CD14-positive monocyte (primary cell): ENCODE results near the gene TEX29. TPM values are rescaled to one million over a fixed set of nuclear protein-coding genes. Genes with fewer than 3 reads are reported as not detected.

Experiments used
- DNase-seq, 3 donors: peaks; one replicate each; pipeline ENCODE4 v3.0.0-alpha.2; 2011 to 2022
- H2AFZ ChIP-seq: 2 replicates; pipeline ENCODE4 v1.6.0; 2012; ENCODE audit warnings: mild to moderate bottlenecking, low read depth, low read length, inconsistent platforms; ENCODE audit not compliant: insufficient read depth, poor library complexity, severe bottlenecking
- H3K27ac ChIP-seq, 2 donors: 1 replicate in 1 of 2; 2 replicates in 1 of 2; pipeline ENCODE4 v1.5.1; 2012 to 2013; ENCODE audit warnings: low read length in 2 of 2, control low read depth in 1 of 2, inconsistent platforms in 1 of 2, low read depth in 1 of 2, mild to moderate bottlenecking in 1 of 2
- H3K27me3 ChIP-seq, 2 donors: one replicate each; pipeline versions ENCODE4 v1.6.0 to v1.6.1; 2011 to 2013; ENCODE audit warnings: low read length in 2 of 2; ENCODE audit not compliant: control insufficient read depth in 2 of 2, insufficient read depth in 2 of 2
- H3K36me3 ChIP-seq, 2 donors: replicated peaks in 1 of 2; 1 replicate in 1 of 2; 2 replicates in 1 of 2; pipeline versions ENCODE4 v1.5.1 to v1.6.1; 2012 to 2013; ENCODE audit warnings: low read length in 2 of 2, control low read depth in 1 of 2, inconsistent platforms in 1 of 2, mild to moderate bottlenecking in 1 of 2; ENCODE audit not compliant: insufficient read depth in 2 of 2, control insufficient read depth in 1 of 2
- H3K4me1 ChIP-seq, 2 donors: 1 replicate in 1 of 2; 2 replicates in 1 of 2; pipeline versions ENCODE4 v1.5.1 to v1.6.1; 2012 to 2013; ENCODE audit warnings: low read length in 2 of 2, control low read depth in 1 of 2, inconsistent platforms in 1 of 2, mild to moderate bottlenecking in 1 of 2, moderate library complexity in 1 of 2; ENCODE audit not compliant: insufficient read depth in 2 of 2, control insufficient read depth in 1 of 2
- H3K4me2 ChIP-seq: replicated peaks from 2 replicates; pipeline ENCODE3; 2012; ENCODE audit warnings: low read length, moderate library complexity, mild to moderate bottlenecking; ENCODE audit not compliant: poor library complexity, severe bottlenecking; ENCODE audit errors: extremely low read depth
- H3K4me3 ChIP-seq, 3 experiments: fragments of 200-600 bp in 1 of 3; sonication (generic) in 1 of 3; replicated peaks in 1 of 3; 1 replicate in 2 of 3; 2 replicates in 1 of 3; pipeline ENCODE4 v1.5.1; 2011 to 2013; ENCODE audit warnings: low read length in 3 of 3, mild to moderate bottlenecking in 3 of 3, control low read depth in 2 of 3, low read depth in 2 of 3, inconsistent platforms in 1 of 3, moderate library complexity in 1 of 3
- H3K79me2 ChIP-seq: 2 replicates; pipeline ENCODE4 v1.6.0; 2012; ENCODE audit warnings: mild to moderate bottlenecking, control low read depth, inconsistent platforms, low read length, moderate library complexity; ENCODE audit not compliant: insufficient read depth
- H3K9ac ChIP-seq: 2 replicates; pipeline ENCODE4 v1.6.0; 2017; ENCODE audit warnings: low read length, mild to moderate bottlenecking; ENCODE audit not compliant: insufficient read depth, poor library complexity, severe bottlenecking
- H3K9me3 ChIP-seq, 2 donors: replicated peaks in 1 of 2; 1 replicate in 1 of 2; 2 replicates in 1 of 2; pipeline versions ENCODE4 v1.5.1 to v1.6.1; 2012 to 2013; ENCODE audit warnings: low read length in 2 of 2, control low read depth in 1 of 2; ENCODE audit not compliant: control insufficient read depth in 1 of 2, insufficient read depth in 1 of 2
- H4K20me1 ChIP-seq: 2 replicates; pipeline ENCODE4 v1.6.0; 2012; ENCODE audit warnings: mild to moderate bottlenecking, low read length, control low read depth, moderate library complexity; ENCODE audit not compliant: insufficient read depth
- H3K27ac Mint-ChIP-seq, 7 donors: one replicate each; pipeline ENCODE4 v1.8.0; 2020; ENCODE audit warnings: mild to moderate bottlenecking in 7 of 7, mixed read lengths in 7 of 7, moderate library complexity in 6 of 7, inconsistent platforms in 2 of 7
- H3K27me3 Mint-ChIP-seq, 3 donors: one replicate each; pipeline ENCODE4 v1.8.0; 2021 to 2022; ENCODE audit warnings: low read depth in 3 of 3, mild to moderate bottlenecking in 3 of 3, mixed read lengths in 3 of 3, moderate library complexity in 3 of 3, inconsistent platforms in 1 of 3
- H3K36me3 Mint-ChIP-seq, 2 donors: one replicate each; pipeline ENCODE4 v1.8.0; 2020; ENCODE audit warnings: mixed read lengths in 2 of 2, inconsistent platforms in 1 of 2, mild to moderate bottlenecking in 1 of 2
- H3K4me1 Mint-ChIP-seq: one replicate; pipeline ENCODE4 v1.8.0; 2020; ENCODE audit warnings: mild to moderate bottlenecking, mixed read lengths
- H3K4me3 Mint-ChIP-seq, 2 donors: one replicate each; pipeline ENCODE4 v1.8.0; 2020; ENCODE audit warnings: mild to moderate bottlenecking in 2 of 2, mixed read lengths in 2 of 2, moderate library complexity in 1 of 2
- H3K9me3 Mint-ChIP-seq, 7 donors: one replicate each; pipeline ENCODE4 v1.8.0; 2020 to 2022; ENCODE audit warnings: mixed read lengths in 7 of 7, mild to moderate bottlenecking in 6 of 7, moderate library complexity in 6 of 7, inconsistent platforms in 2 of 7
- WGBS: methylation state at CpG from one replicate; pipeline ENCODE4 v1.1.5; 2013; ENCODE audit warnings: missing lambda C conversion rate; ENCODE audit not compliant: insufficient coverage; 5-methylcytosine and 5-hydroxymethylcytosine counted together
- intact Hi-C, 2 donors: fragments of 100-400 bp; cut with micrococcal nuclease; formaldehyde crosslinking; loops; one replicate each; pipeline versions ENCODE4 v1.15.0 to v1.15.1; 2023
- polyA plus RNA-seq, 3 donors: library from polyadenylated mRNA; depleted of rRNA in 1 of 3; unstranded in 2 of 3; stranded (reverse) in 1 of 3; fragments of 300-500 nt in 2 of 3; fragments of >200 nt in 1 of 3; fragmentation: Illumina TruSeq in 2 of 3; gene quantifications; 1 replicate in 2 of 3; 2 replicates in 1 of 3; pipeline ENCODE4 v1.2.3, GENCODE V29; 2012 to 2021
- TF ChIP-seq, protein P1 (sequence below): fragments of 200-600 bp; IDR thresholded peaks from one replicate; pipeline ENCODE4 v1.8.0; 2022; ENCODE audit warnings: antibody characterized with exemption, mild to moderate bottlenecking

TEX29 gene
- polyA plus RNA-seq, 3 donors, result 0.27 to 0.29 TPM; not detected in 1

- Histone ChIP-seq H3K9ac (no peak overlapping the region), H3K9me3 (peaks cover 0 to 30% of the 10 kb centered on the region in 2 donors), H3K27me3 (no peaks in the 10 kb centered on the region), H2AFZ (no peak overlapping the region), H3K4me2 (no peak overlapping the region), H4K20me1 (no peaks in the 10 kb centered on the region), H3K79me2 (no peaks in the 10 kb centered on the region), H3K27ac (no peak overlapping the region), H3K4me3 (no peak overlapping the region), H3K4me1 (no peaks in the 10 kb centered on the region), H3K36me3 (no peaks in the 10 kb centered on the region)
- TF ChIP-seq, protein P1, sequence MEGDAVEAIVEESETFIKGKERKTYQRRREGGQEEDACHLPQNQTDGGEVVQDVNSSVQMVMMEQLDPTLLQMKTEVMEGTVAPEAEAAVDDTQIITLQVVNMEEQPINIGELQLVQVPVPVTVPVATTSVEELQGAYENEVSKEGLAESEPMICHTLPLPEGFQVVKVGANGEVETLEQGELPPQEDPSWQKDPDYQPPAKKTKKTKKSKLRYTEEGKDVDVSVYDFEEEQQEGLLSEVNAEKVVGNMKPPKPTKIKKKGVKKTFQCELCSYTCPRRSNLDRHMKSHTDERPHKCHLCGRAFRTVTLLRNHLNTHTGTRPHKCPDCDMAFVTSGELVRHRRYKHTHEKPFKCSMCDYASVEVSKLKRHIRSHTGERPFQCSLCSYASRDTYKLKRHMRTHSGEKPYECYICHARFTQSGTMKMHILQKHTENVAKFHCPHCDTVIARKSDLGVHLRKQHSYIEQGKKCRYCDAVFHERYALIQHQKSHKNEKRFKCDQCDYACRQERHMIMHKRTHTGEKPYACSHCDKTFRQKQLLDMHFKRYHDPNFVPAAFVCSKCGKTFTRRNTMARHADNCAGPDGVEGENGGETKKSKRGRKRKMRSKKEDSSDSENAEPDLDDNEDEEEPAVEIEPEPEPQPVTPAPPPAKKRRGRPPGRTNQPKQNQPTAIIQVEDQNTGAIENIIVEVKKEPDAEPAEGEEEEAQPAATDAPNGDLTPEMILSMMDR, result no peak
- Mint-ChIP-seq H3K9me3 (peaks cover 9 to 21% (median 16%) of the 10 kb centered on the region in 7 donors), H3K4me1 (no peaks in the 10 kb centered on the region), H3K4me3 (no peak overlapping the region), H3K36me3 (no peaks in the 10 kb centered on the region), H3K27ac (no peak overlapping the region), H3K27me3 (peaks cover 0 to 2% (median 1%) of the 10 kb centered on the region in 3 donors)
- WGBS, result 97% methylated on average over 8 of the region's 9 CpGs
- no peak for DNase-seq
- intact Hi-C loops, result no loop called here
Measured at GRCh38 chr13:111336666-111337065, 16.2 kb downstream of the TEX29 start.

GRCh38 chr13:111337206-111337605 lies 16.8 kb downstream of the TEX29 start:
- H3K9me3 Mint-ChIP-seq, result peaks cover 9 to 21% (median 16%) of the 10 kb centered on the region in 7 donors
- Histone ChIP-seq H4K20me1 (no peaks in the 10 kb centered on the region), H3K4me1 (no peaks in the 10 kb centered on the region), H3K4me2 (no peak overlapping the region), H3K9ac (no peak overlapping the region), H3K4me3 (no peak overlapping the region), H3K79me2 (no peaks in the 10 kb centered on the region), H3K9me3 (peaks cover 0 to 30% of the 10 kb centered on the region in 2 donors), H2AFZ (no peak overlapping the region), H3K27ac (no peak overlapping the region), H3K36me3 (no peaks in the 10 kb centered on the region), H3K27me3 (no peaks in the 10 kb centered on the region)
- H3K36me3 Mint-ChIP-seq, result no peaks in the 10 kb centered on the region
- TF ChIP-seq, protein P1, result no peak
- H3K27ac Mint-ChIP-seq, result no peak overlapping the region
- H3K4me1 Mint-ChIP-seq, result no peaks in the 10 kb centered on the region
- no peak overlapping the region for H3K4me3 Mint-ChIP-seq
- intact Hi-C loops, result no loop called here
- DNase-seq, result no peak
- H3K27me3 Mint-ChIP-seq, result peaks cover 0 to 1% (median 0%) of the 10 kb centered on the region in 3 donors
- WGBS, result 93% methylated on average over 4 of the region's 4 CpGs
